Smooth muscle cell (in vitro differentiated cells): Measurements from ENCODE around the gene GOLGA6C. TPM values are rescaled to one million over a fixed set of nuclear protein-coding genes. Genes with fewer than 3 reads are reported as not detected.
"Not testable (repeated sequence)": the region's sequence is repeated elsewhere in the genome, so short reads cannot be mapped to it uniquely, and the experiment has no call there.

Source experiments
- DNase-seq: peaks from one replicate; lab custom pipeline; 2025; ENCODE audit not compliant: unreplicated experiment; lab: John Stamatoyannopoulos, UW
- H2AFZ ChIP-seq: fragments of 200-600 bp; sonication (generic); 2 replicates; pipeline ENCODE4 v1.6.0; 2016; ENCODE audit warnings: antibody characterized with exemption, low read depth, mild to moderate bottlenecking
- H3F3A ChIP-seq: fragments of 200-600 bp; sonication (generic); 2 replicates; pipeline ENCODE4 v1.6.0; 2017; ENCODE audit warnings: antibody characterized with exemption, low read depth
- H3K27ac ChIP-seq: fragments of 200-600 bp; sonication (generic); 2 replicates; pipeline ENCODE4 v1.5.1; 2016; ENCODE audit warnings: low read depth, mild to moderate bottlenecking
- H3K27me3 ChIP-seq: fragments of 200-600 bp; sonication (generic); 2 replicates; pipeline ENCODE4 v1.6.1; 2016; ENCODE audit warnings: low read depth, mild to moderate bottlenecking
- H3K36me3 ChIP-seq: fragments of 200-600 bp; sonication (generic); 2 replicates; pipeline ENCODE4 v1.5.1; 2016; ENCODE audit warnings: low read depth
- H3K4me1 ChIP-seq: fragments of 200-600 bp; sonication (generic); 2 replicates; pipeline ENCODE4 v1.5.1; 2016; ENCODE audit warnings: low read depth
- H3K4me2 ChIP-seq: fragments of 200-600 bp; sonication (generic); 2 replicates; pipeline ENCODE4 v1.6.0; 2016; ENCODE audit warnings: mild to moderate bottlenecking
- H3K4me3 ChIP-seq: fragments of 200-600 bp; sonication (generic); 2 replicates; pipeline ENCODE4 v1.5.1; 2016; ENCODE audit warnings: mild to moderate bottlenecking
- H3K79me2 ChIP-seq: fragments of 200-600 bp; sonication (generic); 2 replicates; pipeline ENCODE4 v1.6.0; 2016; ENCODE audit warnings: low read depth, mild to moderate bottlenecking
- H3K9ac ChIP-seq: fragments of 200-600 bp; sonication (generic); 2 replicates; pipeline ENCODE4 v1.6.0; 2016; ENCODE audit warnings: low read depth
- H3K9me3 ChIP-seq: fragments of 200-600 bp; sonication (generic); replicated peaks from 2 replicates; pipeline ENCODE4 v1.5.1; 2016; ENCODE audit warnings: low read depth
- H4K20me1 ChIP-seq: fragments of 200-600 bp; sonication (generic); 2 replicates; pipeline ENCODE4 v1.6.0; 2016; ENCODE audit warnings: low read depth
- CTCF ChIP-seq: fragments of 200-600 bp; sonication (generic); IDR thresholded peaks from 2 replicates; pipeline ENCODE4 v1.5.1; 2017; ENCODE audit warnings: borderline replicate concordance, mild to moderate bottlenecking, antibody characterized with exemption; ENCODE audit not compliant: insufficient read depth, poor library complexity, severe bottlenecking
- WGBS: methylation state at CpG from one replicate; pipeline ENCODE4 v1.1.7; 2016; ENCODE audit warnings: low lambda C conversion rate; 5-methylcytosine and 5-hydroxymethylcytosine counted together
- polyA plus RNA-seq: library from polyadenylated mRNA; unstranded; fragments of >200 nt; fragmentation: Nextera tagmentation; extraction: Ambion mirVana; gene quantifications from 2 replicates; pipeline ENCODE4 v1.2.1, GENCODE V29; 2016
- total RNA-seq: library from RNA; depleted of rRNA; stranded (reverse); fragments of >200 nt; gene quantifications from 2 replicates; pipeline ENCODE4 v1.2.3, GENCODE V29; 2014

GOLGA6C gene
- total and polyA plus RNA-seq, 2 experiments from 2014 or later = not detected

GRCh38 chr15:75274509-75275107, 16.5 kb downstream of the GOLGA6C start:
- H4K20me1 ChIP-seq, H3K9ac ChIP-seq, H3K27ac ChIP-seq, H3F3A ChIP-seq, H3K4me2 ChIP-seq, H3K4me3 ChIP-seq, H3K9me3 ChIP-seq, H3K79me2 ChIP-seq, H3K4me1 ChIP-seq, H3K36me3 ChIP-seq, H2AFZ ChIP-seq, H3K27me3 ChIP-seq, DNase-seq: not testable (repeated sequence)
- TF ChIP-seq CTCF = peak; percentile 55
- WGBS = 67% methylated on average over 5 of the region's 5 CpGs

GRCh38 chr15:75275617-75276016, 17.5 kb downstream of the GOLGA6C start:
- H2AFZ ChIP-seq, H3K4me2 ChIP-seq, H3K4me1 ChIP-seq, H3K4me3 ChIP-seq, H4K20me1 ChIP-seq, H3K79me2 ChIP-seq, H3K36me3 ChIP-seq, H3K9me3 ChIP-seq, H3F3A ChIP-seq, H3K27me3 ChIP-seq, H3K9ac ChIP-seq, DNase-seq, H3K27ac ChIP-seq: not testable (repeated sequence)
- WGBS = 75% methylated on average over 3 of the region's 3 CpGs

GRCh38 chr15:75278497-75278896, 20.4 kb downstream of the GOLGA6C start:
- WGBS = 44% methylated on average over 1 of the region's 1 CpG
- not testable (repeated sequence) for H3F3A ChIP-seq

GRCh38 chr15:75282572-75282971, 24.4 kb downstream of the GOLGA6C start, which contains the start of gene GOLGA6D:
Gene GOLGA6D, plus strand, starts transcription at chr15:75282835. Its CDS starts 41 bp downstream, at chr15:75282876.
- WGBS = no CpG with 5 or more reads among the region's 7 CpGs

More at GRCh38 chr15:75278497-75278896, 20.4 kb downstream of the GOLGA6C start:
- not testable (repeated sequence) for H3K4me3 ChIP-seq, DNase-seq, H3K9ac ChIP-seq, H3K27me3 ChIP-seq, H3K36me3 ChIP-seq, H3K4me2 ChIP-seq, H3K79me2 ChIP-seq, H2AFZ ChIP-seq, H4K20me1 ChIP-seq, H3K27ac ChIP-seq, H3K4me1 ChIP-seq, H3K9me3 ChIP-seq

GRCh38 chr15:75284152-75284551, 26.0 kb downstream of the GOLGA6C start:
- not testable (repeated sequence) for H3K9ac ChIP-seq, H3F3A ChIP-seq, H3K4me3 ChIP-seq, H2AFZ ChIP-seq, H3K4me1 ChIP-seq, H4K20me1 ChIP-seq, H3K27ac ChIP-seq, H3K36me3 ChIP-seq, H3K27me3 ChIP-seq, H3K79me2 ChIP-seq, H3K9me3 ChIP-seq, H3K4me2 ChIP-seq, DNase-seq
- WGBS = no CpG with 5 or more reads among the region's 3 CpGs

More at GRCh38 chr15:75282572-75282971, 24.4 kb downstream of the GOLGA6C start, which contains the start of gene GOLGA6D:
- H3K4me2 ChIP-seq, DNase-seq, H3F3A ChIP-seq, H2AFZ ChIP-seq, H3K27ac ChIP-seq, H3K9me3 ChIP-seq, H3K9ac ChIP-seq, H3K79me2 ChIP-seq, H3K36me3 ChIP-seq, H3K27me3 ChIP-seq, H4K20me1 ChIP-seq, H3K4me3 ChIP-seq, H3K4me1 ChIP-seq: not testable (repeated sequence)

- DNase-seq, H3K27ac ChIP-seq, H3K9me3 ChIP-seq, H3K4me2 ChIP-seq, H3F3A ChIP-seq, H2AFZ ChIP-seq, H3K4me3 ChIP-seq, H3K36me3 ChIP-seq, H3K27me3 ChIP-seq, H4K20me1 ChIP-seq, H3K9ac ChIP-seq, H3K79me2 ChIP-seq, H3K4me1 ChIP-seq: not testable (repeated sequence)
- WGBS = 91% methylated on average over 12 of the region's 18 CpGs
Measured at GRCh38 chr15:75293660-75294059, 35.5 kb downstream of the GOLGA6C start.

GRCh38 chr15:75298541-75299310, 40.6 kb downstream of the GOLGA6C start:
- not testable (repeated sequence) for DNase-seq

More at GRCh38 chr15:75298541-75299310, 40.6 kb downstream of the GOLGA6C start:
- not testable (repeated sequence) for H4K20me1 ChIP-seq, H3F3A ChIP-seq, H3K79me2 ChIP-seq, H3K9ac ChIP-seq, H3K4me3 ChIP-seq, H3K4me1 ChIP-seq, H3K9me3 ChIP-seq, H3K27ac ChIP-seq, H3K4me2 ChIP-seq, H3K36me3 ChIP-seq, H3K27me3 ChIP-seq, H2AFZ ChIP-seq
- 69% methylated on average over 9 of the region's 13 CpGs for WGBS
